EH (cell line): ENCODE results near the gene URI1.
"Not testable (repeated sequence)": the region's sequence is repeated elsewhere in the genome, so short reads cannot be mapped to it uniquely, and the experiment has no call there.

Source experiments
- DNase-seq: peaks from one replicate; pipeline ENCODE4 v3.0.0-alpha.2; 2015; ENCODE audit warnings: low read depth

URI1 gene

DNA sequence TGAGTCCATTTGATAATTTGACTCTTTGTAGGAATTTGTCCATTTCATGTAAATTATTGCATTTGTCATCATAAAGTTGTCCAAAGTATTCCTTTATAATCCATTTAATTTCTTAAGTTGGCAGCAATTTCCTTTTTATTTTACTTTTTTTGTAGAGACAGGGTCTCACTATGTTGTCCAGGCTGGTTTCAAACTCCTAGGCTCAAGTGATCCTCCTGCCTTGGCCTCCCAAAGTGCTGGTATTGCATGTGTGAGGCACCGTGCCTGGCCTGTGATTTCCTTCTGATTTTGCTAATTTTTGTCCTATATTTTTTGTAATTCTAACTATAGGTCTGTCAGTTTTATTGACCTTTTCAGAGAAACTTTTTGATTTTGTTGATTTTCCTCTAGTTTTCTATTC, 84.9 kb downstream of the URI1 start:
- no peak for DNase-seq

DNA sequence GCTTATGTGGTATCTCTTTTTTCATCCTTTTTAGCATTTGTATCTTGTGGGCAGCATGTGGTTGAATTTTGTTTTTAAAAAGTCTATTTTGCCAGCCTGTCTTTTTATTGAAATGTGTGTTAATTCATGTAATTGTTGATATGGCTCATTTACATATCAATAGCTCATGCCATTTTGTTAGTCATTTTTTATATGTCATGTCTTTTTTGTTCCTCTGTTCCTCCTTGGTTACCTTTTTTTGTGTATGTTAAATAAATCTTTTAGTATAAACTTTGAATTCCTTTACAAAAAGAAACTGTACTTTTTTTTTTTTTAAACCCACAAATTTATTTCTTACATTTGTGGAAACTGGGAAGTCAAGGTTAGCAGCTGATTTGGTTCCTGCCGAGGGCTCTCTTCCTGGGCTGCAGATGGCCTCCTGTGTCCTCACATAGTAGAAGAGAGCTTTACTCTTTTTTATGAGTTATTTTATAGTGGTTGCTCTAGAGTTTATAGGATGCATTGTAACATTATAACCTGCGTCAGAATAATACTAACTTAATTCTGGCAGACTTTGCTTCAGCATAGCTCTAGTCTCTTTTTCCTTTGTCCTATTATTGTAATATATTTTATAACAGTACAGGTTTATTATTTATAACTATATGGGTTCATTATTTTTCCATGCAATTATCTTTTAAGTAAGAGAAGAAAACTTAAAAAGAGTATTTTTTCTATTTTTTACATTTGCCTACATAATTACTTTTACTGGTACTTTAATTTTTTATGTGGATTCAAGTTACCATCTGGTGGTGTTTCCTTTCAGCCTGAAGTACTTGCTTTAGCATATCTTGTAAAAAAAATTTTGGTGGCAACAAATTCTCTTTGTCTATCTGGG, 86.3 kb downstream of the URI1 start:
- DNase-seq = no peak

DNA sequence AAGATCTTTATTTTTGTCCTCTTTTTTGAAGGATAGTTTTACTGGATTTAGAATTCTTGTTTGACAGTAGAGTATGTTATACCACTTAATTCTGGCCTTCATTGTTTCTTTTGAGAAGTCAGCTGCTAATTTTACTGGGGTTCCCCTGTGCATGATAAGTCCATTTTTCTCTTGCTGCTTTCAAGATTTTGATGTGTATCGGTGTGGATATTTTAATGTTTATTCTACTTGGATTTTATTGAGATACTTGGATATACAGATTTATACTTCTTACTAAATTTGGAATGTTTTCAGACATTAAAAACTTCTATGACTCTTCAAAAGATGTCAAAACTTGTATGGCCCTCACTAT, 86.9 kb downstream of the URI1 start:
- DNase-seq = no peak

DNA sequence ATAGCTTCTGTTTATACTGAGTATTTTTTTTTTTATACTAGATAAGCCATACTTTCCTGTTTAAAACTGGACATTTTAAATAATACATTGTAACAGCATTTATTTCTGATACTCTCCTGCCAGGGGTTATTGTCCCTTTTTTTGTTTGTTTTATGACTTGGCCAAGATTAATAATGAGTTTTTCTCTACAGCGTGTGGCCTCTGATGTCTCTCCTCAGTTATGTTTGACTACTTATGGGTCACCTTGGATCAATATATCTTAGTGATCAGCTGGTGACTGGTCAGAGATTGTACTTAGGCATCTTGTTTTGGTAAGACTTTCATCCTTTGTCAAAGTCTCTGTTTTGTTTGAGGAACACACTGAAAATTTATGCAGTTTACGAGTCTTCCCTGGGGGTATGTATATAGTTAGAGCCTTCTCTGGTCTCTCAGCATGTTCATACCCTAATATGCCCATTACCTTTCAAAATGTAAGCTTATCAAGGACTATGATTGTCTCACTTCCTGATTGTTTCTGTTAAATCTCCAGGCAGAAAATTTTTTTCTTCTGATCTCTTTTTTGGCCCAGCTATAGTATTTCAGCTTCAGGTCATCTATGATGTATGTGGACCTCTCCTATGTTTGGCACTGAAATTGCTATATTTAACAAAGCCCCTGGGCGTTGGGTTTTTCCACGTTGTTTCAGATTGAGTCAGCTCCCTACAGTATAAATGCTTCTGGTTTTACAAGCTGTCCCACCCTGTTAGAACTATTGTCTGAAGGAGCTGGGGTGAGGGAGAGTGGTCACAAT, 87.9 kb downstream of the URI1 start:
- peak; percentile 94 for DNase-seq

DNA sequence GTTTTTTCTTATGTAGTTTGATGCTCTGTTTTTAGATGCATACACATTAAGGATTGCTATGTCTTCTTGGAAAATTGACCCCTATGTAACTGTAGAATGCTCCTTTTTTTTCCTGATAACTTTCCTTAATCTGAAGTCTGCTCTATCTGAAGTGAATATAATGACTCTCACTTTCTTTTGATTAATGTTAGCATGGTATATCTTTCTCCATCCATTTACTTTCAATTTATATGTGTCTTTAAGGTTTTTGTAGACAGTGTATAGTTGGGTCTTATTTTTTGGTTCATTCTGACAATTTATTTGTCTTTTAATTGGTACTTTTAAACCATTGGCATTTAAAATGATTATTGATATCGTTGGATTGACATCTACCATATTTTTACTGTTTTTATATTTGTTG, 92.3 kb downstream of the URI1 start:
- DNase-seq = no peak

DNA sequence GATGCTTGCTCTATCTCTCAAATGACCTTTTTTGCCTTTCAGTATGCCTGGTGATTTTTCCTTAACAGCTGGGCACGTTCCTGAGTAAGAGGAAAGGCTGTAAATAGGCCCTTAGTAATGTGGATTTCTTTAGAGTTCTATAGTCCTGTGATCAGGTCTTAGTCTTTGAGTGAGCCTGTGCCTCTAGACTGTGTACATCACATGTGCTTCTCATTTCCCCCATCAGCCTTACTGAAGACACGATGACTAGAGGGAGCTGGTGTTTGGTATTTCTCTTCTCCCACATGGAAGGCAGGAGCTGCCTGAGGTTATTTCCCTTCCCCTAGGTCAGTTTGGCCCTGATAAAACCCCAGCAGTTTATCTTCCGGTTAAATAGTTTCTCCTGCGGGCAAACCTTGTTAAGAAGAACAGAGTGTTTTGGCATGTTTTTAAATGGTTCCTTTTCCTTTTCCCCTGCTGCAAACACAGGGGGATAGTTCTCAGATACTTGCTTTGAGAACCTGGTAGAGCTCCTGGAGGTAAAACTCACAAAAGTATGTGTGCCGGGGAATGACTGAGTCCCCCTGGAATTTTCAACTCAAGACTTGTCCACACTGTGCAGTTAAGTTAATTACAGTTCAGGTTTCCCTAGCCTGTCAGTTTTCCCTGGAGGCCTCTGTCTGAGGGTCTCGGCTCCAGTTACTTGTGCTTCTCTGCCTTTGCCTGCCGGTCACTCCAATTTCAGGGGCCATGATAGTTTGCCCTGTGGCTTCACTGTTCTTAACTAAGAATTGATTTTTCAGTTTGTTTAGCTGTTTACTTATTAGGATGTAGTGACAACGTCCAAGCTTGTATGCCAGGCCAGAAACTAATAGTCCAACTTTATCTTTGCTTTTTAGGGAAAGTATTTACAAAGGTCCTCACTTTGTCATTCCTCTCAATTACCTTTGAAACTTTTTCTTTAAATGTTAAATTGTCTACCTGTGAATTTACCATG, 94.4 kb downstream of the URI1 start:
- DNase-seq = peak; percentile 77

DNA sequence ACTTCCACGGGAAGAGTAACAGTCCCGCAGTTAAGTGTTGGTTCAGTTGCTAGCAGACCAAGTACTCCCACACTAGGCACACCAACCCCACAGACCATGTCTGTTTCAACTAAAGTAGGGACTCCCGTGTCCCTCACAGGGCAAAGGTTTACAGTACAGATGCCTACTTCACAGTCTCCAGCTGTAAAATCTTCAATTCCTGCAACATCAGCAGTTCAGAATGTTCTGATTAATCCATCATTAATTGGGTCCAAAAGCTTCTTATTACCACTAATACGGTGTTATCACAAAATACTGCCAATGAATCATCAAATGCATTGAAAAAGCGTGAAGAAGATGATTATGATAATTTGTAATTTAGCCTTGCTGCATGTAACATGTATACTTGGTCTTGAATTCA, 95.8 kb downstream of the URI1 start:
- no peak for DNase-seq

DNA sequence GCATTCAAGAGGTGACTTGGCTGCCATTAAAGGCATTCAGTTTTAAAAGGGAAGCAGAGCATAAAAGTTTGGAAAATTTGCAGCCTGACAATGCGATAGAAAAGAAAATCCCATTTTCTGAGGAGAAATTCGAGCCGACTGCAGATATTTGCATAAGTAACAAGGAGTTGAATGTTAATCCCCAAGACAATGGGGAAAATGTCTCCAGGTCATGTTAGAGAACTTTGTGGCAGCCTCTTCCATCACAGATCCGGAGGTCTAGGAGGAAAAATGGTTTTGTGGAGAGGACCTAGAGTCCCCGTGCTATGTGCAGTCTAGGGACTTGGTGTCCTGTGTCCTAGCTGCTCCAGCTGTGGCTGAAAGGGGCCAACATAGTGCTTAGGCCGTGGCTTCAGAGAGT, 99.9 kb downstream of the URI1 start:
- DNase-seq = not testable (repeated sequence)

DNA sequence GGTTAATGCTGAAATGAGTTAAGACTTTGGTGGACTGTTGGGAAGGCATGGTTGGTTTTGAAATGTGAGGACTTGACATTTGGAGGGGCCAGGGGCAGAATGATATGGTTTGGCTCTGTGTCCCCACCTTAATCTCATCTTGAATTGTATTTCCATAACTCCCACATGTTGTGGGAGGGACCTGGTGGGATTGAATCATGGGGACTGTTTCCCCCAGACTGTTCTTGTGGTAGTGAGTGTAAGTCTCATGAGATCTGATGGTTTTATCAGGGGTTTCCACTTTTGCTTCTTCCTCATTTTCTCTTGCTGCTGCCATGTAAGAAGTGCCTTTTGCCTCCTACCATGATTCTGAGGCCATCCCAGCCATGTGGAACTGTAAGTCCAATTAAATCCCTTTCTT, 101.0 kb downstream of the URI1 start:
- DNase-seq = not testable (repeated sequence)

DNA sequence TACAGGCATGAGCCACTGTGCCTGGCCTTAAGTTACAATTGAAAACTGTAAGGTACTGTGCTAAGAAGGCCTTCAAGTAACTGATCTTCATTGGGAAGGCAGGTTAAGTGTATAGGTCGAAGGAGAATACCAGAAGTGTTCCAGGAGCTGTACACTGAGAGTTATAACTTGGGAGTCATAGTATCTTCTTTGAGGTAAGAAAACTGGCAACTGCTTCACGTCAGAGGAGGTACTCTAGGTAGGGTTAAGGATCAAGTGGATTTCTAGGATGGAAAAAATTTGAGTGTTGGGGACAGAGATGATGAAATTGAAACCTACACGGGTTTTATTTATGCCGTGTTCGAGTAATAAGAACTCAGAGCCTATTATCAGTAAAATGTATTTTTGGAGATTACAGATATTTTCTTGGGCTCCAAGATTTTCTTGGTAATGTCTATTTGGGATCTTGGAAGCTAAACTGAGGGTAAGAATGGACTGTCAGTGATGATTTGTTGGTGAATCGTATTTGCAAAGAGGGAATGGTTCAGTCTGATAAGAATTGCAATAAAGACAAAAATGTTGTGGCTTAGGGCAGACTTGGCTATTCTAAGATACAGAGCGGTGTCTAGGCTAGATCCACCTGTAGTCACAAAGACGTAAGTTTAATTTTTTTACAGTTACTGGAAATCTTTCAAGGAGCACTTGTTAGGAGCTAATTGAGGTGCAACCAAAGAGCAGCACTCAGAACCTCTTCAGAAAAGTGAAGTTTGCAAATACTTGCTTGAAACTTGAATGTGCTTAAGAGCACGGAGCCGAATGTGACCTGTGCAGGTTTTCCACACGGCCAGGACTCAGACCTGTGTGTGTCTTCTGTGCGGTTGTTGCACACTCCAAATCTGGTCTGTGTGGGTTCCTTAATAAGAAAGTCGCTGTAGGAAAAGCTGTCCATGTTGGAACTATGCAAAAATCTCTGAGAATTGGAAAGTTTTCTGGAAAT, 102.5 kb downstream of the URI1 start:
- no peak for DNase-seq

DNA sequence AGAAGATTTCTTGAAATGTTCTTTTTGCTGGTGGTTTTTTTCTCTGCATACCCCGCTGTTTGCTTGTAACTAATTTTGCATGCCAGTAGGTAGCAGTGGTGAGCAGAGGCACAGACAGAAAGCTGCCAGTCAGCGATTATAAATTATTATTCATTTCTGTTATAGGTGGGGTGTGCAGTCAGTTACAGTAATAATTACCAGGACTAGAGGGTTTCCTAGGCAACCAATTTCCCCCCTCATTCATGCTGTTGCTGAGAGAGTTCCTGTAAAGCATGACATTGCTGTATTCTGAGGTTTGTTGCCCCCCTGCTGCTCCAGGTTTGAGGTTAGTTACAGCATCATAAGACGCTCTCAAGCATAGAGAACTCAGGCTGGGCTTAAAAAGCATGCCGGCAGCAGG, 104.5 kb downstream of the URI1 start:
- DNase-seq = no peak

DNA sequence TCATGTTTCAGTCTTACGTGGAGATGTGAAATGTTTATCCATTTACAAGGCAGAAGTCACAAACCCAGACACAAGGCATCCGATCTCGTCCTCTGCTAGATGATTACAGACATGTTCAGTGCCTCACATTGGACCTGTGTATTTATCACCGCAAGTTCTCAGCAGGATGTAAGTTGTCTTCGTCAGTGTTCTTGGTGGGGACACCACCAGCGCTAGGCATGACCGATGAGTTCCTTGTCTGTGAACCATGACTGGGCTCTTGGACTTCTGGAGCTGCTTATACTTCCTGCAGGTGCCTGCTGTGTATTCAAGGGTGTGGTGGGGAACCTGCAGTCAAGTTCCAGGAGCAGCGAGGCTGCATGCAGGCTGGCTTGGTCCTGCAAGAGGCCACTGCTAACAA, 105.4 kb downstream of the URI1 start:
- DNase-seq = no peak

DNA sequence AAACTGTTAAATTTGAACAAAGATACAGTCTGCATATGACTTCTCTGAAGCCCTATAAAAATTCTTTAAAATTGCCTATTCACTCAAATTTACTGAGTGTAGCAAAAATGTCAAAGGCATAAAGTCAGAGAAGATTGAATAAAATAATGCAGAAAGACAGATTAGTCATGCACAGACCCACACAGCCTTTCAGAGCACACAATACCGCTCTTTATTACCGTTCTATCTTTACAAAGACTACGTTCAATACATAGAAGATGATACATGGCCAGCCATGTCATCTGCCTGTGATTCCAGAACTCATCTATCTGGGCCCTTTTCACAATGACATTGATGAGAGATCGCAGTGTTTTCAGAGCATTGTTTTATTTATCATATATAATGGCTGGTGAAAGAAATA, 107.2 kb downstream of the URI1 start:
- DNase-seq = no peak

DNA sequence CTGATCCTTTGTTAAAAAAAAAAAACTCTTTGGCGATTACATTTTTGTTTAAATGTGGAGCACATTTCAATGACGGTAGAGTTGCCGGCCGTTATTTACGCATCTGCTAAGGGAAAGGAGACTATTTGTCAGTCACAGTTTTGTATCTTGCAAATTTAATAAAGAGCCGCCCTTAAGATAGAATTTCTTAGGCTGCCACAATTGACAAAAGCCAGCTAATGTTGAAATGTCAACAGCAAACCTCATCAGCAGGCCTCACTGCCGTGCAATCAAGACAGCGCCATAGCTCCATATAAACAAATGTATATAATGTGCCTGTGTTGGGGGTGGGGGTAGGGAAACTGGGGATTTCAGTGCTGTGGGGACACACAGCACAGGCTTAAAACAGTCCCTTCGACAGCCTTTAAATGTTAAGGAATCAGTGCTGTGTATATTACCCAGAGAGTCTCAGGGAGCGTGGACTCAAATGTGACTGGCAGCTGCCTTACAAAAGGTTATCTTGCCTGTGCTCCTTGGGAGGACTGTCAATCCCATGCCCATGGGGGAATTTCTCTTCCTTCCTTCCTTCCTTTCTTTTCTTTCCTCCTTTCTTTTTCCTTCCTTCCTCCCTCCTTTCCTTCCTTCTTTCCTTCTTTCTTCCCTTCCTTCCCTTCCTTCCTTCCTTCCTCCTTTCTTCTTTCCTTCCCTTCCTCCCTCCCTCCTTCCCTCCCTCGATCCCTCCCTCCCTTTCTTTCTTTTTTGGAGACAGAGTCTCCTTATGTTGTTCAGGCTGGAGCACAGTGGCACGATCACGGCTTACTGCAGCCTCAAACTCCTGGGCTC, 108.0 kb downstream of the URI1 start:
- DNase-seq = no peak

DNA sequence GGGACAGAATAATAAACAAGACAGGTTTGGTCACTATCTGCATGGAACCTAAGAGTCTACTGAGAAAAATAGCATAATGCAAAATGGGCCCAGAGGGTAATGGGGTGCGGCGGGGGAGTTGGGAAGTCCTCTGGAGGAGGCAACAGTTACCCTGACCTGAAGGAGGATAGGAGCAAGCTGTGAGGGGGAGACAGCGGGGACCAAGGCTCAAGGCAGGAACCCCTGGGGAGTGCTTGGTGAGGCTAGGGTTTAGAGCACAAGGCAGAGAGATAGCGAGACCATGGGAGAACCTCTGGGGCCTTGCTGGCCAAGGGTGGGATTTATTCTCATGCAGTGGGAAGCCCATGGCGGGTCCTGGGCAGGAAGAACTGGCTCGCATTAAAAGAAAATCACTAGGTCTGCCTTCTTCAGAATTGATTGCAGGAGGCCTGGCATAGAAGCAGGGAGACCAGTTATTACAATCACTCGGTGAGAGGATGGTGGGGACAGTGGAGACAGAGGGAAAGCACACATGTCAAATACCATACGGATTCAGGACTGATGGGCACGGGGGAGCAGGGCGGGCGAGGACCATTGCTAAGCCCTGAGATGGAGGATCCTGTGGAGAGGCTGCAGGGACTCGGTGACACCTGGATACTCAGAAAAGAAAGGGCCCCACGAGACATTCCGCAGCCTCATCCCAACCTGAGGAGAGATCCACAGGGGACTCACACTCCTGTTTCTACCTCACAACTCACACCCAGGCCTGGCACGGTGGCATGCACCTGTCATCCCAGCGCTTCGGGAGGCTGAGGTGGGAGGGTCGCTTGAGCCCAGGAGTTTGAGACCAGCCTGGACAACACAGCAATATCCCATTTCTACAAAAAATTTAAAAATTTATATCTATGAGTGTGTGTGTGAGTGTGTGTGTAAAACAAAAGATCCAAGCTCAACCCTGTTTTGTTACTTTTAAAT, 110.4 kb downstream of the URI1 start:
- DNase-seq = no peak

DNA sequence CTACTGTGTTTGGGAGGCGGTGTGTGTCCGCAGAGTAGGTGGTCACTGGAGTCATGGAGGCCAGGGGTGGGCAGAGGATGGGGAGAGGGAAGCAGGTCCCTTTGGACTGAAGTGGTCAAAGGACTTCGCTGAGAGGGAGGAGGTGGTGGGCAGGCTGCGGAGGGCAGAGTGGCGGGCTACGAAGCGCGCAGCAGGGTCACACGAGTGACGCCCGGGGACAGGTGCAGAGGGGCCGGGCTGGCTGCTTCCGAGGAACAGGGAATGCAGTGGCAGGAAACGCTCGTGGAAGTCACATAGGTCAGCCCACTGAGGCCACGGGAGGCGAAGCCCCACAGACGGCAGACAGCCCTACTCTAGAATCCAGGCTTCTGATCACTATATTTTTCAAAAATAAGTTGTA, 111.5 kb downstream of the URI1 start:
- DNase-seq = no peak

DNA sequence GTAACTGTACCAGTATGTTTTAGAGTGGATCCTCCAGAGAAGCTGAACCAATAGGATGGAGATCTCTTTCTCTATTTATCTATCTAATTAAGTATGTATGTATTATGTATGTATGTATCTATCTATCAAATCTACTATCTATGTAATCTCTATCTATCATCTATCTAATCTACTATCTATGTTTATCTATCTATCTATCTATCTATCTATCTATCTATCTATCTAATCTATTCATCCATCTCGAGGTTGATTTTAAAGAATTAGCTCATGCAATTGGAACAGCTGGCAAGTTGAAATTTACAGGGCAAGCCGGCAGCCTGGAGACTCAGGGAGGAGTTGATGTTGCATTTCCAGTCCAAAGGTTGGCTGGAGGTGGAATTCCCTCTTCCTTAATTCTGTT, 112.2 kb downstream of the URI1 start:
- no peak for DNase-seq

DNA sequence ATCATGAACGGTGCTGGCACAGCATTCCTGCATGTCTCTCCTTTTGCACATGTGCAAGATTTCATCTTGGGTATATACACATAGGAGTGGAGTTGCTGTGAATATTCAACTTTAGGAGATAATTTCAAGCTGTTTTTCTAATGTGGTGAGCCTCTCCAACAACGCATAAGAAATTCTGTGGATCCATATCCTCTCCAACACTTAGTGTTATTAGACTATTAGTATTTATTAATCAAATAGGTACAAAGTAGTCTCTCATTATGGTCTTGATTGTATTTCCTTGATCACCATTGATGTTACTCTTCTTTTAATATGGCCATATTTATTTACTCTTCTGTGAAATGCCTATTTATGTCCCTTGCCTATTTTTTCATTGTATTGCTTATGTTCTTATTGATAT, 114.5 kb downstream of the URI1 start:
- no peak for DNase-seq
